Liver (tissue), 9 donors: ENCODE measurements around the gene RFX7. TPM values are rescaled to one million over a fixed set of nuclear protein-coding genes. Genes with fewer than 3 reads are reported as not detected.

ENCODE experiments used
- DNase-seq: peaks from one replicate; pipeline ENCODE4 v3.0.0-alpha.2; 2017; ENCODE audit warnings: low spot score
- H3K27ac ChIP-seq, 2 donors: one replicate each; pipeline ENCODE4 v1.7.0; 2013; ENCODE audit warnings: inconsistent platforms in 2 of 2, low read length in 2 of 2, control low read depth in 1 of 2, low read depth in 1 of 2, mild to moderate bottlenecking in 1 of 2
- H3K27me3 ChIP-seq, 4 donors: one replicate each; pipeline versions ENCODE4 v1.6.1 to v1.7.0; 2013; ENCODE audit warnings: low read length in 3 of 4, inconsistent platforms in 1 of 4, mild to moderate bottlenecking in 1 of 4, moderate library complexity in 1 of 4; ENCODE audit not compliant: control insufficient read depth in 4 of 4, insufficient read depth in 4 of 4
- H3K36me3 ChIP-seq, 4 donors: one replicate each; pipeline versions ENCODE4 v1.6.1 to v1.7.0; 2013; ENCODE audit warnings: low read length in 3 of 4, mild to moderate bottlenecking in 3 of 4, low read depth in 1 of 4, moderate library complexity in 1 of 4; ENCODE audit not compliant: control insufficient read depth in 4 of 4, insufficient read depth in 3 of 4
- H3K4me1 ChIP-seq, 4 donors: one replicate each; pipeline versions ENCODE4 v1.6.1 to v1.7.0; 2013; ENCODE audit warnings: low read length in 3 of 4, mild to moderate bottlenecking in 3 of 4, moderate library complexity in 1 of 4; ENCODE audit not compliant: control insufficient read depth in 4 of 4, insufficient read depth in 4 of 4
- H3K4me3 ChIP-seq, 3 donors: one replicate each; pipeline versions ENCODE4 v1.6.1 to v1.7.0; 2013; ENCODE audit warnings: low read length in 3 of 3, control low read depth in 1 of 3, low read depth in 1 of 3, mild to moderate bottlenecking in 1 of 3
- H3K9ac ChIP-seq, 2 donors: one replicate each; pipeline ENCODE4 v1.7.0; 2013; ENCODE audit warnings: low read length in 2 of 2, mild to moderate bottlenecking in 2 of 2, moderate library complexity in 2 of 2, control low read depth in 1 of 2, low read depth in 1 of 2
- H3K9me3 ChIP-seq, 4 donors: one replicate each; pipeline versions ENCODE4 v1.6.1 to v1.7.0; 2013; ENCODE audit warnings: low read length in 3 of 4; ENCODE audit not compliant: control insufficient read depth in 4 of 4
- ATF3 ChIP-seq: IDR thresholded peaks from 2 replicates; pipeline ENCODE4 v1.6.1; 2016; ENCODE audit warnings: antibody characterized with exemption
- CTCF ChIP-seq: fragments of 150-350 bp; IDR thresholded peaks from 2 replicates; pipeline ENCODE4 v1.5.1; 2017; ENCODE audit warnings: improper control_type of control experiment, low read depth, low read length; ENCODE audit not compliant: missing input control
- EGR1 ChIP-seq, 2 donors: IDR thresholded peaks; 2 replicates each; pipeline ENCODE4 v1.6.1; 2016 to 2018; ENCODE audit warnings: antibody characterized with exemption in 2 of 2, low read depth in 2 of 2
- FOXA1 ChIP-seq: IDR thresholded peaks from 2 replicates; pipeline ENCODE4 v1.6.1; 2016; ENCODE audit warnings: antibody characterized with exemption
- FOXA2 ChIP-seq: IDR thresholded peaks from 2 replicates; pipeline ENCODE4 v1.6.1; 2016; ENCODE audit warnings: antibody characterized with exemption
- GABPA ChIP-seq, 2 donors: IDR thresholded peaks in 1 of 2; conservative IDR thresholded peaks in 1 of 2; 2 replicates each; pipeline ENCODE4 v1.6.1; 2016; ENCODE audit warnings: antibody characterized with exemption in 2 of 2, mild to moderate bottlenecking in 1 of 2, moderate library complexity in 1 of 2
- JUND ChIP-seq, 2 donors: IDR thresholded peaks; 2 replicates each; pipeline ENCODE4 v1.6.1; 2016; ENCODE audit warnings: antibody characterized with exemption in 2 of 2
- MAX ChIP-seq: IDR thresholded peaks from 2 replicates; pipeline ENCODE4 v1.6.1; 2016; ENCODE audit warnings: antibody characterized with exemption
- NR2F2 ChIP-seq: IDR thresholded peaks from 2 replicates; pipeline ENCODE4 v1.6.1; 2016; ENCODE audit warnings: antibody characterized with exemption
- RAD21 ChIP-seq, 2 donors: IDR thresholded peaks; 2 replicates each; pipeline ENCODE4 v1.6.1; 2016; ENCODE audit warnings: antibody characterized with exemption in 2 of 2, mild to moderate bottlenecking in 2 of 2
- REST ChIP-seq: IDR thresholded peaks from 2 replicates; pipeline ENCODE4 v1.6.1; 2016; ENCODE audit warnings: antibody characterized with exemption, mild to moderate bottlenecking
- RXRA ChIP-seq, 2 donors: IDR thresholded peaks; 2 replicates each; pipeline ENCODE4 v1.6.1; 2017 to 2018; ENCODE audit warnings: antibody characterized with exemption in 2 of 2, mild to moderate bottlenecking in 1 of 2
- SP1 ChIP-seq: IDR thresholded peaks from 2 replicates; pipeline ENCODE4 v1.6.1; 2018; ENCODE audit warnings: antibody characterized with exemption, mild to moderate bottlenecking
- TAF1 ChIP-seq: conservative IDR thresholded peaks from 2 replicates; pipeline ENCODE4 v1.6.1; 2016; ENCODE audit warnings: antibody characterized with exemption, mild to moderate bottlenecking
- YY1 ChIP-seq: IDR thresholded peaks from 2 replicates; pipeline ENCODE4 v1.6.1; 2016; ENCODE audit warnings: antibody characterized with exemption, mild to moderate bottlenecking
- WGBS: extraction: QIAGEN DNeasy Blood & Tissue Kit; methylation state at CpG from one replicate; pipeline ENCODE4 v1.1.7; 2013; 5-methylcytosine and 5-hydroxymethylcytosine counted together
- polyA plus RNA-seq, 2 donors: library from polyadenylated mRNA; stranded (reverse) in 1 of 2; unstranded in 1 of 2; fragments of 200-250 nt in 1 of 2; fragments of >200 nt in 1 of 2; fragmentation: Nextera tagmentation in 1 of 2; extraction: Ambion mirVana in 1 of 2; gene quantifications; one replicate each; pipeline versions ENCODE4 v1.2.1 to v1.2.3, GENCODE V29; 2013 to 2015
- total RNA-seq, 2 donors: library from RNA; depleted of rRNA; stranded (reverse); fragments of >200 nt; gene quantifications; one replicate each; pipeline ENCODE4 v1.2.3, GENCODE V29; 2014
- donor health status: healthy.
- donor health status: healthy.
- donor health status: healthy.
- donor health status: healthy.
- donor health status: healthy.

Gene RFX7
- total and polyA plus RNA-seq, 4 donors = 1.3 to 4.2 (median 1.9) TPM

GRCh38 chr15:56042982-56043980 is 200.4 kb downstream of the RFX7 start:
- no peak for DNase-seq
- Histone ChIP-seq H3K9ac (no peak overlapping the region), H3K36me3 (no peaks in the 10 kb centered on the region), H3K27ac (no peak overlapping the region), H3K4me1 (peaks cover 0 to 3% (median under 1%) of the 10 kb centered on the region in 4 donors), H3K9me3 (no peaks in the 10 kb centered on the region), H3K4me3 (peak overlapping the region in 2 of 3 donors; percentile 0 to 12), H3K27me3 (no peaks in the 10 kb centered on the region)
- WGBS = 68% methylated on average over 8 of the region's 8 CpGs
- peak; percentile 20 for TF ChIP-seq SP1
- TF ChIP-seq TAF1 = no peak

GRCh38 chr15:56042498-56042897 is 201.2 kb downstream of the RFX7 start:
- Histone ChIP-seq H3K4me1 (peaks cover 0 to 3% (median under 1%) of the 10 kb centered on the region in 4 donors), H3K36me3 (no peaks in the 10 kb centered on the region), H3K9me3 (no peaks in the 10 kb centered on the region), H3K27me3 (no peaks in the 10 kb centered on the region), H3K27ac (no peak overlapping the region), H3K4me3 (no peak overlapping the region), H3K9ac (no peak overlapping the region)
- WGBS = 79% methylated on average over 4 of the region's 4 CpGs
- TF ChIP-seq JUND (IDR thresholded peaks at IDR 0.05) = no peak
- no peak for TF ChIP-seq NR2F2
- no peak for TF ChIP-seq ATF3
- TF ChIP-seq GABPA (IDR thresholded peaks at IDR 0.05 in 1 of 2, conservative IDR thresholded peaks at IDR 0.05 in 1 of 2) = no peak
- TF ChIP-seq FOXA2 = no peak
- no peak for TF ChIP-seq YY1
- no peak for TF ChIP-seq CTCF
- TF ChIP-seq EGR1 (IDR thresholded peaks at IDR 0.05; ENCODE audit: low read depth in 2 of 2) = no peak
- no peak for TF ChIP-seq FOXA1
- TF ChIP-seq TAF1 = no peak
- no peak for TF ChIP-seq RAD21 (IDR thresholded peaks at IDR 0.05)
- DNase-seq = no peak

- Histone ChIP-seq H3K4me1 (peaks cover 0 to 3% (median under 1%) of the 10 kb centered on the region in 4 donors), H3K27ac (no peak overlapping the region), H3K4me3 (no peak overlapping the region), H3K36me3 (no peaks in the 10 kb centered on the region), H3K27me3 (no peaks in the 10 kb centered on the region), H3K9me3 (no peaks in the 10 kb centered on the region), H3K9ac (no peak overlapping the region)
- no peak for DNase-seq
- WGBS = 84% methylated on average over 1 of the region's 1 CpG
- TF ChIP-seq RXRA (IDR thresholded peaks at IDR 0.05) (no peak), FOXA1 (no peak), GABPA (IDR thresholded peaks at IDR 0.05 in 1 of 2, conservative IDR thresholded peaks at IDR 0.05 in 1 of 2) (no peak), FOXA2 (no peak), SP1 (no peak), TAF1 (no peak), MAX (no peak), CTCF (no peak), YY1 (no peak), RAD21 (IDR thresholded peaks at IDR 0.05) (no peak), EGR1 (IDR thresholded peaks at IDR 0.05; ENCODE audit: low read depth in 2 of 2) (no peak), NR2F2 (no peak), JUND (IDR thresholded peaks at IDR 0.05) (no peak), REST (no peak)
Measured at GRCh38 chr15:56042031-56042430, 201.6 kb downstream of the RFX7 start.
